H1 (cell line): Measurements from ENCODE around the gene CC2D1A.

ENCODE experiments used
- BRCA1 ChIP-seq: IDR thresholded peaks from 2 replicates; pipeline ENCODE4 v1.6.1; 2012; ENCODE audit warnings: low read depth, low read length, improper control_type of control experiment
- CTCF ChIP-seq, 3 experiments: IDR thresholded peaks; 1 replicate in 2 of 3; 2 replicates in 1 of 3; pipeline versions ENCODE4 v1.5.1 to v1.6.1; 2011; ENCODE audit warnings: low read length in 3 of 3, mild to moderate bottlenecking in 3 of 3, inconsistent platforms in 2 of 3, low read depth in 1 of 3, moderate library complexity in 1 of 3; ENCODE audit not compliant: insufficient read depth in 1 of 3; ENCODE audit errors: control extremely low read depth in 1 of 3
- E2F6 ChIP-seq: IDR thresholded peaks from 2 replicates; pipeline ENCODE4 v1.6.1; 2012; ENCODE audit warnings: inconsistent platforms
- EP300 ChIP-seq, 2 experiments: IDR thresholded peaks; 1 replicate in 1 of 2; 2 replicates in 1 of 2; pipeline ENCODE4 v1.6.1; 2011 to 2012; ENCODE audit warnings: low read depth in 2 of 2, low read length in 2 of 2, mild to moderate bottlenecking in 2 of 2, borderline replicate concordance in 1 of 2, inconsistent platforms in 1 of 2, moderate library complexity in 1 of 2
- FOSL1 ChIP-seq: IDR thresholded peaks from 2 replicates; pipeline ENCODE4 v1.6.1; 2011; ENCODE audit warnings: mild to moderate bottlenecking, low read depth, low read length, moderate library complexity; ENCODE audit not compliant: insufficient read depth
- NANOG ChIP-seq: IDR thresholded peaks from 2 replicates; pipeline ENCODE4 v1.6.1; 2011; ENCODE audit warnings: low read length, low read depth, mild to moderate bottlenecking, inconsistent platforms; ENCODE audit not compliant: insufficient read depth, poor library complexity, severe bottlenecking
- POLR2A ChIP-seq, 2 experiments: IDR thresholded peaks; 1 replicate in 1 of 2; 2 replicates in 1 of 2; pipeline ENCODE4 v1.6.1; 2011; ENCODE audit warnings: low read depth in 2 of 2, low read length in 2 of 2, mild to moderate bottlenecking in 2 of 2; ENCODE audit errors: control extremely low read depth in 1 of 2
- POLR2AphosphoS5 ChIP-seq: IDR thresholded peaks from 2 replicates; pipeline ENCODE4 v1.6.1; 2011; ENCODE audit warnings: low read depth, low read length
- RAD21 ChIP-seq, 2 experiments: IDR thresholded peaks in 1 of 2; conservative IDR thresholded peaks in 1 of 2; 2 replicates each; pipeline ENCODE4 v1.6.1; 2011; ENCODE audit warnings: low read depth in 2 of 2, low read length in 2 of 2, improper control_type of control experiment in 1 of 2, inconsistent platforms in 1 of 2, mild to moderate bottlenecking in 1 of 2, moderate library complexity in 1 of 2
- SP2 ChIP-seq: IDR thresholded peaks from 2 replicates; pipeline ENCODE4 v1.6.1; 2012; ENCODE audit warnings: mild to moderate bottlenecking, low read length, inconsistent platforms
- TAF1 ChIP-seq: IDR thresholded peaks from 2 replicates; pipeline ENCODE4 v1.6.1; 2011; ENCODE audit warnings: mild to moderate bottlenecking, low read depth, low read length
- TEAD4 ChIP-seq: IDR thresholded peaks from 2 replicates; pipeline ENCODE4 v1.6.1; 2012; ENCODE audit warnings: low read depth, low read length, inconsistent platforms, mixed read lengths
- USF2 ChIP-seq: IDR thresholded peaks from 2 replicates; pipeline ENCODE4 v1.6.1; 2011; ENCODE audit warnings: low read length, improper control_type of control experiment

GRCh38 chr19:13914777-13915176, 8.8 kb downstream of the CC2D1A start:
- TF ChIP-seq TAF1 (no peak), CTCF (IDR thresholded peaks at IDR 0.05; ENCODE audit: control extremely low read depth in 1 of 3, insufficient read depth in 1 of 3, low read depth in 1 of 3, low read length in 3 of 3) (no peak), RAD21 (IDR thresholded peaks at IDR 0.05 in 1 of 2, conservative IDR thresholded peaks at IDR 0.05 in 1 of 2; ENCODE audit: low read depth in 2 of 2, low read length in 2 of 2) (no peak), POLR2AphosphoS5 (no peak), FOSL1 (no peak), BRCA1 (no peak), TEAD4 (no peak), EP300 (IDR thresholded peaks at IDR 0.05; ENCODE audit: borderline replicate concordance in 1 of 2, low read depth in 2 of 2, low read length in 2 of 2) (no peak), POLR2A (IDR thresholded peaks at IDR 0.05; ENCODE audit: control extremely low read depth in 1 of 2, low read depth in 2 of 2, low read length in 2 of 2) (no peak), NANOG (no peak), USF2 (no peak), SP2 (no peak), E2F6 (no peak)
